GM18499 (cell line): ENCODE results near the gene AKAP12.
"Not testable (repeated sequence)": the region's sequence is repeated elsewhere in the genome, so short reads cannot be mapped to it uniquely, and the experiment has no call there.

Experiments used
- ATAC-seq: cut with Tn5 transposase; IDR thresholded peaks from one replicate; pipeline ENCODE4 v1.9.1; 2021; ENCODE audit warnings: moderate number of reproducible peaks; ENCODE audit not compliant: insufficient read depth, unreplicated experiment

Gene AKAP12

GRCh38 chr6:151375833-151376232 is 136.1 kb downstream of the AKAP12 start:
- ATAC-seq: no peak

- no peak for ATAC-seq
Observed at GRCh38 chr6:151376440-151376839, 136.7 kb downstream of the AKAP12 start.

- no peak for ATAC-seq
Observed at GRCh38 chr6:151377095-151377494, 137.3 kb downstream of the AKAP12 start.

- peak; percentile 36 for ATAC-seq
Observed at GRCh38 chr6:151379933-151380847, 140.4 kb downstream of the AKAP12 start.

GRCh38 chr6:151380848-151381205 is 141.1 kb downstream of the AKAP12 start:
- no peak for ATAC-seq

- ATAC-seq: no peak
Observed at GRCh38 chr6:151381722-151382121, 142.0 kb downstream of the AKAP12 start.

- not testable (repeated sequence) for ATAC-seq
Observed at GRCh38 chr6:151382631-151383030, 142.9 kb downstream of the AKAP12 start.

GRCh38 chr6:151384151-151384550 is 144.4 kb downstream of the AKAP12 start:
- no peak for ATAC-seq

- ATAC-seq: no peak
Observed at GRCh38 chr6:151385177-151385576, 145.4 kb downstream of the AKAP12 start.

- ATAC-seq: no peak
Observed at GRCh38 chr6:151387175-151387970, 147.6 kb downstream of the AKAP12 start.

GRCh38 chr6:151388236-151388635 is 148.5 kb downstream of the AKAP12 start:
- ATAC-seq: no peak

GRCh38 chr6:151388997-151389617 is 149.3 kb downstream of the AKAP12 start:
- no peak for ATAC-seq

- ATAC-seq: peak; percentile 33
Observed at GRCh38 chr6:151389618-151390275, 150.0 kb downstream of the AKAP12 start.

- ATAC-seq: peak; percentile 77
Observed at GRCh38 chr6:151390276-151390850, 150.6 kb downstream of the AKAP12 start.

GRCh38 chr6:151390851-151391470 is 151.2 kb downstream of the AKAP12 start:
- no peak for ATAC-seq

GRCh38 chr6:151391471-151392413 is 152.0 kb downstream of the AKAP12 start, which contains the start of gene ZBTB2:
ZBTB2 (minus strand) TSS chr6:151391559; CDS start chr6:151373637, 17,922 bp downstream.
- no peak for ATAC-seq

- ATAC-seq: no peak
Observed at GRCh38 chr6:151392427-151392826, 152.7 kb downstream of the AKAP12 start.

- ATAC-seq: no peak
Observed at GRCh38 chr6:151393410-151393809, 153.6 kb downstream of the AKAP12 start.
